ENCODE results near the gene CDC16.

The CDC16 gene

DNA sequence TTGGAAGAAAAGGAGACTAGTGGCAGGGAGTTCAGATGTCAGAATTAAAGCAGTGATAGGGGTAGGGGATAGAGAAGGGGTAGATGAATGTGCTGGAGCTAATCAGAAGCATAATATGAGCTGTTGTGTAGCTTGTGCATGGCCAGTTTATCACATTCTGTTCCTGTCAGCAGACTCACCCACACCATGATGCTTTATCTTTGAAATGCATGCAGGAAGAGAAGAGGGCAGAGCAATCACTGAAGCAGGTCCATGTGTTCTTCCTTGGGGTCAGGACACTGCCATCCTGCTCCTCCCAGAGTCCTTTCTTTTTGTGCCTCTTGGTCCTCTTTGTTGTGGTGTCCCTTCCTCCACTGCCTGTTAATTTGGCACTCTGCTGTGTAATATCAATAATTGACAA lies 85.4 kb downstream of the CDC16 start:
- TF ChIP-seq, protein P1, sequence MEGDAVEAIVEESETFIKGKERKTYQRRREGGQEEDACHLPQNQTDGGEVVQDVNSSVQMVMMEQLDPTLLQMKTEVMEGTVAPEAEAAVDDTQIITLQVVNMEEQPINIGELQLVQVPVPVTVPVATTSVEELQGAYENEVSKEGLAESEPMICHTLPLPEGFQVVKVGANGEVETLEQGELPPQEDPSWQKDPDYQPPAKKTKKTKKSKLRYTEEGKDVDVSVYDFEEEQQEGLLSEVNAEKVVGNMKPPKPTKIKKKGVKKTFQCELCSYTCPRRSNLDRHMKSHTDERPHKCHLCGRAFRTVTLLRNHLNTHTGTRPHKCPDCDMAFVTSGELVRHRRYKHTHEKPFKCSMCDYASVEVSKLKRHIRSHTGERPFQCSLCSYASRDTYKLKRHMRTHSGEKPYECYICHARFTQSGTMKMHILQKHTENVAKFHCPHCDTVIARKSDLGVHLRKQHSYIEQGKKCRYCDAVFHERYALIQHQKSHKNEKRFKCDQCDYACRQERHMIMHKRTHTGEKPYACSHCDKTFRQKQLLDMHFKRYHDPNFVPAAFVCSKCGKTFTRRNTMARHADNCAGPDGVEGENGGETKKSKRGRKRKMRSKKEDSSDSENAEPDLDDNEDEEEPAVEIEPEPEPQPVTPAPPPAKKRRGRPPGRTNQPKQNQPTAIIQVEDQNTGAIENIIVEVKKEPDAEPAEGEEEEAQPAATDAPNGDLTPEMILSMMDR (conservative IDR thresholded peaks at IDR 0.05) = no peak
- no peak for TF ChIP-seq ZFX (IDR thresholded peaks at IDR 0.05)

DNA sequence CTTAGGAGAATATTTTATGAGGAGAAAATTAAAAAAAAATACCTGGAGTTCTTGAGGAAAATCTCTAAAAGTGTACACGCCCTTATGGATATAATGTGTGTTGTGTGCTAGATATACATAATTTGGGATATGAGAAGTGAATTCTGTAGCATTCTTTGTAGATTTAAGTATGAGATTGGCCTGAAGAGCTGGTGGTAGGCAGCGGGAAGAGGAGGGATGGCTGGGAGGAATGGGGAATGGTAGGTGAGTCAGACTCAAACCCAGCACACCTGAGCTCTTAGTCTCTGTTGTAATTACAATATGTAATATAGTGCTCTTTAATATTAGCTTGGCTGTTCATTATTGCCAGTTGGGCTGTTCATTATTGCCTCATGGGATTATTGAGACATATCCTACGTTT lies 86.6 kb downstream of the CDC16 start:
- TF ChIP-seq, protein P1 (conservative IDR thresholded peaks at IDR 0.05) = no peak
- TF ChIP-seq ZFX (IDR thresholded peaks at IDR 0.05) = no peak
- no peak overlapping the region for H3K27ac ChIP-seq

More for the DNA sequence above, 85.4 kb downstream of the CDC16 start:
- no peak overlapping the region for H3K27ac ChIP-seq
